ENCODE results near the gene ATF7.
"Not testable (repeated sequence)": the region's sequence is repeated elsewhere in the genome, so short reads cannot be mapped to it uniquely, and the experiment has no call there.

The ATF7 gene

GRCh38 chr12:53575502-53576249, 50.5 kb downstream of the ATF7 start:
- H3K27ac ChIP-seq: peak overlapping the region; percentile 40
- no peak for TF ChIP-seq ZFX (IDR thresholded peaks at IDR 0.05; ENCODE audit: borderline replicate concordance)
- no peak for TF ChIP-seq CTCF (IDR thresholded peaks at IDR 0.05)

- TF ChIP-seq CTCF (IDR thresholded peaks at IDR 0.05) (no peak), ZFX (IDR thresholded peaks at IDR 0.05; ENCODE audit: borderline replicate concordance) (no peak)
- no peak overlapping the region for H3K27ac ChIP-seq
These were observed 53.9 kb downstream of the ATF7 start for GRCh38 chr12:53572134-53572758.

GRCh38 chr12:53571295-53571694, 54.9 kb downstream of the ATF7 start:
- H3K27ac ChIP-seq: peak overlapping the region; percentile 46; the same call in 1 of the 2 replicates

GRCh38 chr12:53568809-53569557, 57.2 kb downstream of the ATF7 start:
- peak overlapping the region; percentile 46 for H3K27ac ChIP-seq

More at GRCh38 chr12:53571295-53571694, 54.9 kb downstream of the ATF7 start:
- no peak for TF ChIP-seq CTCF (IDR thresholded peaks at IDR 0.05)

GRCh38 chr12:53567961-53568808, 58.0 kb downstream of the ATF7 start:
- H3K27ac ChIP-seq: peak overlapping the region; percentile 46
- no peak for TF ChIP-seq CTCF (IDR thresholded peaks at IDR 0.05)
- no peak for TF ChIP-seq ZFX (IDR thresholded peaks at IDR 0.05; ENCODE audit: borderline replicate concordance)

More at GRCh38 chr12:53568809-53569557, 57.2 kb downstream of the ATF7 start:
- TF ChIP-seq ZFX (IDR thresholded peaks at IDR 0.05; ENCODE audit: borderline replicate concordance) (no peak), CTCF (IDR thresholded peaks at IDR 0.05) (no peak)

- not testable (repeated sequence) for H3K27ac ChIP-seq
These were observed 60.8 kb downstream of the ATF7 start for GRCh38 chr12:53565376-53565775.

- TF ChIP-seq CTCF (IDR thresholded peaks at IDR 0.05): no peak
- no peak for TF ChIP-seq ZFX (IDR thresholded peaks at IDR 0.05; ENCODE audit: borderline replicate concordance)
- H3K27ac ChIP-seq: peak overlapping the region; percentile 96; the same call in 1 of the 2 replicates
These were observed 61.2 kb downstream of the ATF7 start for GRCh38 chr12:53564941-53565340.
